ENCODE measurements around the gene PCSK5.

The PCSK5 gene

DNA sequence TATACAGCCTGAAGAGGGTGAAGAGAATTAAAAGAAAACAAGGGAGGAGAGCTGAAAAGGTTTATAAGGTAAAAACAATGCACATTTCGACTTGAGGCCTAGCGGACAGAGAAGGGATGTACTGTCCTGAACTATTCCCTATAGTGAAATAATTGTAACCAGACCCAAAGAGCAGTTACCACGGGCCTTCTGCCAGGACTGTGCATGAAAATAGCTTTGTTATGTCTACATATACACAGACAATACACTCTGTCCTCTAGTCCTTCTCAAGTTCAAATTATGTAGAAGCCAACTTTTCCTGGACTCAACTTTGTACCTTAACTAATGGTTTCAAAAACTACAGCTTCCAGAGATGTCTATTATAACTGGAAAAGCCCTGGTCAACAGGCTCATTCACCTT lies 223.7 kb downstream of the PCSK5 start:
- Histone ChIP-seq H3K27ac (ENCODE audit: low read depth, low read length) (no peak overlapping the region), H3K9ac (ENCODE audit: low read length) (no peak overlapping the region), H3K27me3 (ENCODE audit: control insufficient read depth, insufficient read depth, low read length) (no peaks in the 10 kb centered on the region), H3K4me3 (ENCODE audit: low read length) (no peak overlapping the region), H3K4me1 (ENCODE audit: control insufficient read depth, insufficient read depth, low read length) (peaks cover 3% of the 10 kb centered on the region), H3K36me3 (ENCODE audit: control insufficient read depth, insufficient read depth, low read length) (peaks cover 2% of the 10 kb centered on the region)

DNA sequence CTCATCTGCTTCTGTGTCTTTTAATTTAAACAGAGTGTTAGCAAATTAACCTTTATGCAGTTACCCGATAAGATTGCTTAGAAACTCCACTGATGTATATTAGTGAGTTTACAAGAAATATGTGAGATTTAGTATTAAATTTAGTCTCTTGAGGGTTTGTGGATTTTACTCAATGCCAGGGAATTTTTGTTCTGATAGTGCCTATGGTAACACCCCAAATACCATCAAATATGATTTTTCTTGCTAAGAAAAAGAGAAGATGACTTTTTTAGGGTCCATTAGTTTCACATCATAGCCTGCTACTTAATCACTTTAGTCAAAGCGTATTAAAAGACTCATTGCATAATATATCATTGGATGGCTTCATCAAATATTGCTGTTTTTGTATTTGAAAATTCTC lies 224.9 kb downstream of the PCSK5 start:
- Histone ChIP-seq H3K9ac (ENCODE audit: low read length) (no peak overlapping the region), H3K27ac (ENCODE audit: low read depth, low read length) (no peak overlapping the region), H3K27me3 (ENCODE audit: control insufficient read depth, insufficient read depth, low read length) (no peaks in the 10 kb centered on the region), H3K4me3 (ENCODE audit: low read length) (no peak overlapping the region), H3K36me3 (ENCODE audit: control insufficient read depth, insufficient read depth, low read length) (peaks cover 2% of the 10 kb centered on the region), H3K4me1 (ENCODE audit: control insufficient read depth, insufficient read depth, low read length) (peaks cover 3% of the 10 kb centered on the region)

DNA sequence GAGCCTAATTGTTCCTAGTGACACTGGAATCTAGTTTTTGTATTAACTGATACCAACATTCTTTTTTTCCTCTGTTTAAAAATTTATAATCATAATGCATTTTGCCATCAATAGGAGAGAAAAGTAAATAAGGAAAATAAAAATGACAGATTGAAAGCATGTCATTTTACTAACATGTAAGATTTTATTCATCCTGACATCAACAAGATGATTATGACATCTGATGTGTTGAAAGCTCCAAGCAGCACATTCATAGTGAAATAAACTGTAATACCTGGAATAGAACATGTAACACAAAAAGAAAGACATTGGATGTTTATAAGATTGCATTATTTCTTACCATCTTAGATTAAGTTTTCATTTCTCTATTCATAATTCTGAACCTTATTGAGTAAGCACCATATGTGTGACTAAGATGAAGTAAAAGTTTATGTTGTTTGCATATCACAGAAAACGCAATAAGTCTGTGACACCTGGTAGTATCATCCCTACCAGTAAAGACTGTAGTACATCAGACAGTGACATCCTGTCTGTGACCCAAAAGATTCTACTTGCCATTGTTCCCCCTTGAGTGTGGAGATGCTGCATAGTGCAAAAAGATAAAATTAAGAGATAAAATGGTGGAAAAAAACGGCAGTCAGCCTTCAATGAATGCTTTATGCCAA lies 225.6 kb downstream of the PCSK5 start:
- Histone ChIP-seq H3K9ac (ENCODE audit: low read length) (no peak overlapping the region), H3K36me3 (ENCODE audit: control insufficient read depth, insufficient read depth, low read length) (no peaks in the 10 kb centered on the region), H3K27me3 (ENCODE audit: control insufficient read depth, insufficient read depth, low read length) (no peaks in the 10 kb centered on the region), H3K4me1 (ENCODE audit: control insufficient read depth, insufficient read depth, low read length) (peaks cover 3% of the 10 kb centered on the region), H3K4me3 (ENCODE audit: low read length) (no peak overlapping the region), H3K27ac (ENCODE audit: low read depth, low read length) (no peak overlapping the region)

DNA sequence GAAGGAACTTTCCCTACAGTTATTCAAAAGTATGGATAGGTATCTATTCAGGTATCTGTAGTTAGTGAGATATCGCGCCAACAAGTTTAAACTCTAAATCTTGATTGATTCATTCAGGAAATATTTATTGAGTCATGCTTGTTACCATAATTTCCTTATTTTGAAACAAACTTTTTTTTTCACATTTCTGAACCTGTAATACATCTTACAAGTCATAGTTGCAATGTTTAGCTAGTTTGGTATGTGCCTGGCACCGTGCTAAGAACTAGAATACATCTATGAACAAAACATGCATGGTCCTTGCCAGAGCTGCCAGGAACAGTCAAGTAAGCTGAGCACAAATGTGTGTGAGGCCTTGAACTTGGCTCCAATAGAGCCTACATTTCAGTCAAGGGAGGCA lies 226.4 kb downstream of the PCSK5 start:
- H3K36me3 ChIP-seq (ENCODE audit: control insufficient read depth, insufficient read depth, low read length), result no peaks in the 10 kb centered on the region
- H3K4me1 ChIP-seq (ENCODE audit: control insufficient read depth, insufficient read depth, low read length), result peaks cover 5% of the 10 kb centered on the region
- no peak overlapping the region for H3K9ac ChIP-seq (ENCODE audit: low read length)
- no peaks in the 10 kb centered on the region for H3K27me3 ChIP-seq (ENCODE audit: control insufficient read depth, insufficient read depth, low read length)
- H3K4me3 ChIP-seq (ENCODE audit: low read length), result no peak overlapping the region
- H3K27ac ChIP-seq (ENCODE audit: low read depth, low read length), result no peak overlapping the region

DNA sequence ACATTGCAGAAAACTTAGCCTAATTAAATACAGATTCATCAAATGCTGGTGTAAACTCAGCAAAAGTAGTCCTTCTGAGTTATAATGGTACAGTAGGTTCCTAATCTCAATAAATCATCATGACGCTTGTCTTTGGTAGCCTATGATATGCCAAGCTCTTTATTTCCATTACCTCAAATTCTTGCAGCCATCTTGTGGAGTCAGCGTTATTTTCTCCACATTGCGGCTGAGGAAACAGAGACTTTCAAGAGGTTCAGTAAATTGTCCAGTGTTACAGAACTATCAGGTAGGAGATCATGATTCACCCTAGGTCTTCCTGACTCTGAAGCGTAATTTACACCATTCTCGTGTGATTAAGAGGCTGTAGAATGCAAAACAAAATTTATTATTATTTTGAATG lies 237.2 kb downstream of the PCSK5 start:
- H3K4me1 ChIP-seq (ENCODE audit: control insufficient read depth, insufficient read depth, low read length), result no peaks in the 10 kb centered on the region
- H3K36me3 ChIP-seq (ENCODE audit: control insufficient read depth, insufficient read depth, low read length), result no peaks in the 10 kb centered on the region
- H3K27me3 ChIP-seq (ENCODE audit: control insufficient read depth, insufficient read depth, low read length), result no peaks in the 10 kb centered on the region
- no peak overlapping the region for H3K4me3 ChIP-seq (ENCODE audit: low read length)
- H3K27ac ChIP-seq (ENCODE audit: low read depth, low read length), result no peak overlapping the region
- no peak overlapping the region for H3K9ac ChIP-seq (ENCODE audit: low read length)

DNA sequence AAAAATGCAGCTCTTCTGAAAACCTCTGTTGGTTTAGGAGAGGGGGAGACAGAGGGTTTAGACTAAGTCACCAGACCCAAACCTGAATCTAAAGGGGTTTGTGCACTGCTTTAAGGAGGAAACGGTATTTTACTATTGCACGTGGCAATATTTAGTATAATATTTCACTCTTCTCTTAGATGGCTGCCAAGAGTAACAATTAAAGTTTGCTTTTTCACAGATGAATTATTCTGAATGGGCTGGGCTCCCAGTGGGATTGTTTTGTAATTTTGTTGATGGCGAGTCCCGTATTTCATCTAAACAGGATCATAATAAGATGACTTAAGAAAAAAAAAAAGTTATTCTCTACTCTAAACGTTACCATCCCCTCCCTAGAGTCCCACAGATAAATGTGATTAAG lies 245.4 kb downstream of the PCSK5 start:
- Histone ChIP-seq H3K9ac (ENCODE audit: low read length) (no peak overlapping the region), H3K27ac (ENCODE audit: low read depth, low read length) (no peak overlapping the region), H3K27me3 (ENCODE audit: control insufficient read depth, insufficient read depth, low read length) (no peaks in the 10 kb centered on the region), H3K36me3 (ENCODE audit: control insufficient read depth, insufficient read depth, low read length) (no peaks in the 10 kb centered on the region), H3K4me3 (ENCODE audit: low read length) (no peak overlapping the region), H3K4me1 (ENCODE audit: control insufficient read depth, insufficient read depth, low read length) (no peaks in the 10 kb centered on the region)

DNA sequence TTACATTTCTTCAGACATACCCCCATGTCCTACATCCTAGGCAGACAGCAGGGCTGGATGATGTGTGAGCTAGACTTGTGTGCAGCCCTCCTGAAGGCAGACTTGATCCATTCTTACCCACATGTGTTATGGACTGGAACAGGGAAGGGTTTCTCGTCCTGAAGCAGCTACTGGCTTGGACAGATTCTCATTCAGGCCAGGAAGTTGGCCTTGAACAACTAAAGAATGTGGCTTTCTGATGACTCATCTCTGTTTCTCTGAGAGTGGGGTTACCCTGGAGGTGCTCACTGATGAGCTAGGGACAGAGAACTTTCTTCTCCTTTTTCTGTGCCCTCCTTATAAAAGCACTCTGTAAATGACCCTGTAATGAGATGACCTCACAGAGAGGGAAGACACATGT lies 246.5 kb downstream of the PCSK5 start:
- Histone ChIP-seq H3K27ac (ENCODE audit: low read depth, low read length) (no peak overlapping the region), H3K36me3 (ENCODE audit: control insufficient read depth, insufficient read depth, low read length) (no peaks in the 10 kb centered on the region), H3K9ac (ENCODE audit: low read length) (no peak overlapping the region), H3K4me3 (ENCODE audit: low read length) (no peak overlapping the region), H3K4me1 (ENCODE audit: control insufficient read depth, insufficient read depth, low read length) (no peaks in the 10 kb centered on the region), H3K27me3 (ENCODE audit: control insufficient read depth, insufficient read depth, low read length) (no peaks in the 10 kb centered on the region)

DNA sequence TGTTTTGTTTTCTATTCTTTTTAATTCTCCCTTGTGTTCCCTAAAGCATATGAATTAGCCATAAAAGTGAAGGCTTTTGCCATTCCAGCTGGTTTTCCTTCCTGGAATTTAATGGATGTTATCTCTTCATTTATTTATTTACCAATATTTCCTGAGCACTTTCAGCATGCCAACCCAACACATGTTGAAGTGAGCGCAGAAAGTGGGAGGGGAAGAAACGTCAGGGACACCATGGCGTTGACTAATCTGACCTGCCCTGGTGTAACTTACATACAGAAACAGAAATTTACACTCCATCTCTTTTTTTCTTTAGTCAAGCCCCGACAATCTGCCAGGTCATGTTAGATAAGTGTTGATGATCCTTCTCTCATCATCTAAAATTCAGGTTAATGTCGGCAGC lies 247.5 kb downstream of the PCSK5 start:
- no peaks in the 10 kb centered on the region for H3K4me1 ChIP-seq (ENCODE audit: control insufficient read depth, insufficient read depth, low read length)
- no peaks in the 10 kb centered on the region for H3K36me3 ChIP-seq (ENCODE audit: control insufficient read depth, insufficient read depth, low read length)
- H3K4me3 ChIP-seq (ENCODE audit: low read length), result no peak overlapping the region
- H3K9ac ChIP-seq (ENCODE audit: low read length), result no peak overlapping the region
- no peak overlapping the region for H3K27ac ChIP-seq (ENCODE audit: low read depth, low read length)
- H3K27me3 ChIP-seq (ENCODE audit: control insufficient read depth, insufficient read depth, low read length), result no peaks in the 10 kb centered on the region

DNA sequence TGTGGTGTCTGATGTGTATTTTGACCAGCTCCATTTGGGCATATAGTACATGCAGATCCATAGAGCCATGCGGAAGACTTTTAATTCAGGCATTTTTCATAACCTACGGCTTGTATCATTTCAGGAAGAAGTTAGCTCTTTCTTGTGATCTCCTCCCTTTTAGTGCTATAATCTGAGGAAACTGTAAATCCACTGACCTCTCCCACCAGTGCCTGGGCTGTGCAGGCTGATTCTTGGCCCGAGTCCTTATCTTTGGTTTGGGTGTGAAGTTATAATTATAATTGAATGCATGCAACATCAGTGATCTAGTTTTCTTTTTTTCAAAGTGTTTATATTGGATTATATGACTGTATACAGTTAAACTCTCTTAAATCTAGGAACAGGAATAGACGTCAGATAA lies 247.9 kb downstream of the PCSK5 start:
- H3K4me1 ChIP-seq (ENCODE audit: control insufficient read depth, insufficient read depth, low read length), result no peaks in the 10 kb centered on the region
- H3K4me3 ChIP-seq (ENCODE audit: low read length), result no peak overlapping the region
- H3K27me3 ChIP-seq (ENCODE audit: control insufficient read depth, insufficient read depth, low read length), result no peaks in the 10 kb centered on the region
- no peak overlapping the region for H3K9ac ChIP-seq (ENCODE audit: low read length)
- H3K36me3 ChIP-seq (ENCODE audit: control insufficient read depth, insufficient read depth, low read length), result no peaks in the 10 kb centered on the region
- H3K27ac ChIP-seq (ENCODE audit: low read depth, low read length), result no peak overlapping the region

DNA sequence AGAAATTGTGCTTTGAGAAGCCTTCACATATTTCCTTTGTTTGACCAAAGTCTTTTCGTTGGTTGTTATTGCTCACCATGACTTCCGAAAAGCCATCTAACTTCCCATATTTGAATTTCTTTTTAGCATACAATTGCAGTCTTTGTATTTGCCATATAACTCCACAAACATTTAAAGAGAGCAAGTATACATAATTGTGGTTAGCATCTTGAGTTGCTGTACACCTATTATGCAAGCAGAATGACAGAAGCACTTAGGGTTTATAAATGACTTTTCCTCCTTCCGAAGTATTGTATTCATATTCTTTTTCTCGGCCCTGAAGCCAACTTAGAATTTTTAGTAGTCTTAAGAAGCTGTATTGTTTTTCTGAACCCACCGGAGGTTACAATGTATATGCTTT lies 253.4 kb downstream of the PCSK5 start:
- no peaks in the 10 kb centered on the region for H3K27me3 ChIP-seq (ENCODE audit: control insufficient read depth, insufficient read depth, low read length)
- no peak overlapping the region for H3K9ac ChIP-seq (ENCODE audit: low read length)
- no peaks in the 10 kb centered on the region for H3K4me1 ChIP-seq (ENCODE audit: control insufficient read depth, insufficient read depth, low read length)
- H3K27ac ChIP-seq (ENCODE audit: low read depth, low read length), result no peak overlapping the region
- H3K36me3 ChIP-seq (ENCODE audit: control insufficient read depth, insufficient read depth, low read length), result no peaks in the 10 kb centered on the region
- no peak overlapping the region for H3K4me3 ChIP-seq (ENCODE audit: low read length)

DNA sequence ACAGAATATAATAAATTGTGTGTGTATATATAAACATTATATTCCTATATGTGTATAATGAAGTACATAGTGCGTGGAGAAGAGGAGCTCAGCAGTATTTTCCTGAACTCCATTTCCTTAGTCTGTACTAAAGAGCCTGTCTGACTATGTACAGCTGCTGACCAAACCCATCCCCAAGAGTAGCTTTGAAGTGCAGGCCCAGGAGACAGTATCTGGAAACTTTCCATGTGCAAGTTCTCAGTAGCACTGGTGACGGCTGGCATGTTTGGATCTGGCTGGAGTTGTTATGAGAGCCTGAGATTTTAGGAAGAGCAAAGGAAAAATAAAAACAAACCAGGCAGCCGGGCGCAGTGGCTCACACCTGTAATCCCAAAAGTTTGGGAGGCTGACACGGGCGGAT lies 259.5 kb downstream of the PCSK5 start:
- no peak overlapping the region for H3K27ac ChIP-seq (ENCODE audit: low read depth, low read length)
- H3K36me3 ChIP-seq (ENCODE audit: control insufficient read depth, insufficient read depth, low read length), result no peaks in the 10 kb centered on the region
- no peak overlapping the region for H3K9ac ChIP-seq (ENCODE audit: low read length)

DNA sequence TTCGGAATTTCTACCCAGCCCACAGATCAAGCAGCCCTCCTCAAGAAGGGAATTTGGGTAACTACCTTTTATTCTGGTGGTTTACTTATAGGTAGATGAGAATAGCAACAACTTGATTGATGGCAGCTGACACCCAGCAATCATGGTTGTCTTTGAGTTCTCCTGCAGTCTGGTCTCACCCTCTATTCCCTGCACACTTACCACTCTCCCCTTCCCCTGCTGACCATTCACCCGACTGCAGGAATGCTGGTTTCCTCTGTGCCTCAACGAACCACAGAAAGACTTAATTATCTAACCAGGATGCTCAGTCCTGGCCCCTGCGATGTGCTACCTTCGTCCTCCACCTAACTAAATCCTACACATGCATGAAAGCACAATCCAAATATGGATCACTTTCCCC lies 260.8 kb downstream of the PCSK5 start:
- no peak overlapping the region for H3K27ac ChIP-seq (ENCODE audit: low read depth, low read length)
- no peaks in the 10 kb centered on the region for H3K36me3 ChIP-seq (ENCODE audit: control insufficient read depth, insufficient read depth, low read length)
- H3K9ac ChIP-seq (ENCODE audit: low read length), result no peak overlapping the region
- no peaks in the 10 kb centered on the region for H3K4me1 ChIP-seq (ENCODE audit: control insufficient read depth, insufficient read depth, low read length)
- no peaks in the 10 kb centered on the region for H3K27me3 ChIP-seq (ENCODE audit: control insufficient read depth, insufficient read depth, low read length)
- no peak overlapping the region for H3K4me3 ChIP-seq (ENCODE audit: low read length)

More for the DNA sequence above, 259.5 kb downstream of the PCSK5 start:
- Histone ChIP-seq H3K4me1 (ENCODE audit: control insufficient read depth, insufficient read depth, low read length) (no peaks in the 10 kb centered on the region), H3K27me3 (ENCODE audit: control insufficient read depth, insufficient read depth, low read length) (no peaks in the 10 kb centered on the region), H3K4me3 (ENCODE audit: low read length) (no peak overlapping the region)

DNA sequence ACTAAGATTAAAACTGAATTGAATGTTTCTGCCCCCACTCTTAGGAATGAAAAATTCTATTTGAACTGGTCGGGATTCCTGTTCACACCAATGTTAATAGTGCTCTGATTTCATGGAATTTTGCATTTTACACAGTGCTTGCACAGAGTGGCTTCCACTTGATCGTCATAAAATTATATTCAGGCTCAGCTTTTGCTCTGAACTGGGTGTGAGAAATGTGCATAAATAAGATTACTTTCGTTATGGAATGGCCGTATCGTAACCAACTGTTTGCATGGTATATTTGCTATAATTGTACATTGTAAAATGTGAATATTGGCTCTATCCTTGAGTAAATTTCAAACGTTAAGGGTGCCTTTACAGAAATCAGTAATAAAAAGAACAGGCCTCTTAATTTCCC lies 262.9 kb downstream of the PCSK5 start:
- Histone ChIP-seq H3K4me1 (ENCODE audit: control insufficient read depth, insufficient read depth, low read length) (no peaks in the 10 kb centered on the region), H3K27ac (ENCODE audit: low read depth, low read length) (no peak overlapping the region), H3K27me3 (ENCODE audit: control insufficient read depth, insufficient read depth, low read length) (no peaks in the 10 kb centered on the region), H3K9ac (ENCODE audit: low read length) (no peak overlapping the region), H3K36me3 (ENCODE audit: control insufficient read depth, insufficient read depth, low read length) (no peaks in the 10 kb centered on the region), H3K4me3 (ENCODE audit: low read length) (no peak overlapping the region)

All from rectal smooth muscle tissue (tissue), 1 donor.